ENCODE results near the gene BIVM.
A peak's percentile ranks its signal among the peaks of the same experiment; 100 is the strongest.
"Not testable (repeated sequence)": the region's sequence is repeated elsewhere in the genome, so short reads cannot be mapped to it uniquely, and the experiment has no call there.

The BIVM gene, protein sequence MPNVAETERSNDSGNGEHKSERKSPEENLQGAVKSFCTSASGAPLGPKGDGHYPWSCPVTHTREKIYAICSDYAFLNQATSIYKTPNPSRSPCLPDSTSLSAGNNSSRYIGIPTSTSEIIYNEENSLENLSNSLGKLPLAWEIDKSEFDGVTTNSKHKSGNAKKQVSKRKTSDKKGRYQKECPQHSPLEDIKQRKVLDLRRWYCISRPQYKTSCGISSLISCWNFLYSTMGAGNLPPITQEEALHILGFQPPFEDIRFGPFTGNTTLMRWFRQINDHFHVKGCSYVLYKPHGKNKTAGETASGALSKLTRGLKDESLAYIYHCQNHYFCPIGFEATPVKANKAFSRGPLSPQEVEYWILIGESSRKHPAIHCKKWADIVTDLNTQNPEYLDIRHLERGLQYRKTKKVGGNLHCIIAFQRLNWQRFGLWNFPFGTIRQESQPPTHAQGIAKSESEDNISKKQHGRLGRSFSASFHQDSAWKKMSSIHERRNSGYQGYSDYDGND

DNA sequence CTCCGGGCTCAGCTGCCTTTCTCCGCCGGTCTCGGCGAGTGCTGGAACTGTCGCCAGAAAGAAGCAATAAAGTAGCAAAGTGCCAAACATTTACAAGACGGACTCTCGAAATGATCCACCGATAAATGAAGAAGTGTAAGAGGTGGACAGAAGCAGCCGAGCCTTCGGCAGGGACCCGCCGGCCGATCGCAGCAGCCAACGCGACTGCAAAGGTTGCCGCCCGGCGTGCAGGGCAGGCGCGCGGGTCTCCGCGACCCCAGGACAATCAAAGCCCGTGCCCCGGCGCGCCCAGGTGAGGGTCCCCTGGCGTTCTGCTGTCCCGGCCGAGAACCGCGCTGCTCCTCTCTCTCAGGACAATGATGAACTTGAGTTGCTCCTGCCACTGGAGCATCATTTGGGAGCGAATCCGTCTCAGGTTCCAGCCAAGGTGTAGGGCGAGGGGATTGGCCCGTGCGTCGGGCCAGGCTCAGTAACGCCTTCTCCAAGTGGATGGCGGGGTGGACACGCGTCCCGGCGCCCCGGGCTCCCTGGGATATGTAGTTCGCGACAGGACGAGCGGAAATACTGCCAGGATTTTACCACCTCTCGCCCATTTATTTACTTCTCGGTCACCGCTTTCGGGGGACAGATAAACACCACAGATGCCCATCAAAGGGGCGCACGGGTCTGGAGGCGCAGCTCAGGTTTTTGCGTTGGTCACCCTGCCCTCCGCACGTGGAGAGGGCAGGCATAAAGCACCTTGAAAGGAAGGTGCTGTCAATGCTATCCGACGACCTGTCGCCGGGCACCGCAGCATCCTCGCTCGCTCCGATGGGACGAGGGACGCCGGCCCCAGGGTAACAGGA, at the start of gene BIVM, which contains the start of gene POGLUT2:
BIVM (plus strand) TSS at position 539 of the 845 bp plus-strand sequence. CDS start 8,149 bp downstream, outside the sequence.
POGLUT2 (minus strand) TSS at position 396 of the 845 bp plus-strand sequence; CDS start at position 90, 306 bp downstream.
- DNase-seq, result peak; percentile 46

DNA sequence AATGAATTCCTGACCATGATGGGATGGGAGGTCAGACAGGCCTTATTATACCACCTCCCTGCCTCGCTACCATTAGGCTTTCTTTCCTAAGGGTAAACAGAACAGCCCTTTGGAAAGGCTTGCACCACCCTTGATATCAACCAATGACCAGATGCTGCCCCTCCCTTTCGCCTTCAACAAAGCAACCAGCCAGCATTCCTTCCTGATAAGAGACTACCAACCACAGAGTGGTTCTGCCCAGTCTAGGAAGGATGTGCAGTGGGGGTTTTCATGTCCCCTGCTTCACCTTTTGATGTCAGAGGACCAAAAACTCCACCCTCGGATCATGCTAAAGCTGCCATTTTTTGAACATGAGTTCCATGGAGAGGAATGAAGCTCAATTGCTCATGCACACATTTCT, 47.0 kb upstream of the BIVM start:
- DNase-seq, result no peak

DNA sequence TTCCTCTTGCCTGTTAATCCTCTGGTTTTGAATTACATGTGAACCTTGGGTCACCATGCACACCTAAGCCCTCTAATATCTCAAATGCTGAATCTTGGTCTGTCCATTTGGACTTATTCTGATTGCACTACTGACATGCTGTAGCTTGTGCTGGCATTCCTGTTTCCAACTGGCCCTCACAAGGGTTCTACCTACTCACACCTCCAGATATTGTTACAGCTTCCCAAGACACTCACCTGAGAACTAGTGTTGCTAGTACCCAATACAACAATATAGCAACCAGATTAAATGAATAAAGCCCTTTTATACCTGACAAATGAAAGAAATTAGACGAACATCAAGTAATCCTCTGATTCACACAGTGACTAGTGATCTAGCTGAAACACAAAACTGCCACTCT, 41.9 kb upstream of the BIVM start:
- no peak for DNase-seq

DNA sequence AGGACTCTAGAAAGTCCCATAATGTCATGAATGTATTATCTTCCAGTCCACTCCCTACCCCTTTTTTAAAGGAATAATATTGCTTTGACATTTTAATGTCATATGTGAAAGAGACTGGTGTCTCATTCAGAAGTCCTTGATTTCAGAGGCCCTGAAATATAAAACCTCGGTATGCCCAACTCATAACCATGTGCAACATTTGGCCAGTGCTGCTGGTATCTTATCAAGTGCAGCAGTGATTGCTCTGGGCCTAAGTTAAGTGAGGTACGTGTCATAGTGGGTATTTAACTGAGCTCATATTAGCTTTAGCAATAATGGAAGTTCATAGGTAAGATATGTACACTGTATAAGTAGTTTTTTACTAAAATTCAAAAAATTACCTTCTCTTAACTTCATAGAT, 40.1 kb upstream of the BIVM start:
- no peak for DNase-seq

DNA sequence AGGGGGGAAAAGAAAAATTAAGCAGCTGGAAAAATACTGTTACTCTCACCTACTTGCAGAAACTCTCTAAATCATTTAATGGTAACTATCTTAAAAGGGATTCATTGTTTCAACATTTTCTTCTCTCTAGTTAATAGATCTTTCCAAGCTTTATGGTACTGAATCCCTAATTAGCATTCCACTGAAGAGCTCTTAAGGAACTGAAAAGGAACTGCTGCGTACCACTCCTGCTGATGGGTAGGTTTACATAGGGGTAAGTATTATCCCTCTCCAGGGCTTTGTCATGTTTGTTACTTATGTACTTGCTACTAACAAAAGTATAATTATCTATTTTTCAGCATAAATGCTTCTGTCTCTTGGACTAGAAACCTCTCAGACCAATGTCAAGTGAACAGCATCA, 37.8 kb upstream of the BIVM start:
- no peak for DNase-seq

DNA sequence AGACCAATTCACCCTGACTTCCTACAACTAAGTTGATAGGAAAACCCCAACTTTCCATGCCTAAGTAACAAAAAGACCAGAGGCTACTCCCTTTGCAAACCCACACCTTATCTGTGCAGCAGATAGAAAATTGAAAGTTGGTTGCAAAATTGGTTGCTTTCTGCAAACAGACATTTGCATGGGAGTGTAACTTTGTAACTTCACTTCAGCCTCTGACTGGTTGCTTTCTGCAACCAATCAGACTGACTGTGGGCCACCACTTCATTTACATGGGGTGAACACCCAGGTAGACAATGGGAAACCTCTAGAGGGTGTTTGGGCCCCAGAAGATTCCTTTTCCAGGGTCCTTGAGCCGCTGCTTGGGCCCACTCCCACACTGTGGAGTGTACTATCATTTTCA, 35.2 kb upstream of the BIVM start:
- no peak for DNase-seq

DNA sequence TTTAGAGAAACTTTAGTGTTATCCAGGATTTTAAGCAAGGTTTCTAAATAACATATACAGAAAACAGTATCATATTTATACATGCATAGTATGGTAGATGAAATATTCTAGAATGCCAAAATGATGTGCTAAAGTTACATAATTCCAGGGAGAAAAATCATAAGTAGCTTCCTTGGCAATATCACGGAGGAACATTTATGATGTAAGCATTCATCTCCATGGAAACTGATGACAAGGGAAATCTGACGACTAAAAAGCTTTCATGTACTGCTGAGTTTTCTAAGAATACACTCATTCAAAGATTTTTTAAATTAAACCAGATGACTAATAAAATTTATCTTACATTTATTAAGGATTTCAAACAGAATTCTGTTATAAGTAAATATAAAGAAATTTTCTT, 30.0 kb upstream of the BIVM start:
- no peak for DNase-seq

DNA sequence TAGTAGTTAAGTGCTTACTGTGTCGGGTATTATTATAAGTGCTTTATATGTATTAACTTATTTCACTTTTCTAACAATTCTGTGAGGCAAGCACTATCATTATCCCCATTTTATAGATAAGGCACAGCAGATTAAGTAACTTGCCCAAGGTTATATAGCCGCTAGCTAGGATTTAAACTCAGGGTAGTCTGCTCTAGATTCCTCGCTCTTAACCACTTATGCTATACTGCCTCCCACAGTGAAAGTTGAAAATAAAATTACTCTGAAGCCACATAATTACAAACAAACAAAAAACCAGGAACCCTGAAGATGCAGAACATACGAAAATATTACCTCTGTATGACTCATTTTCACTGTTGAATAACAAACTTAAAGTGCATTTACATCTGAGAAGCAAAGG, 29.2 kb upstream of the BIVM start:
- no peak for DNase-seq

DNA sequence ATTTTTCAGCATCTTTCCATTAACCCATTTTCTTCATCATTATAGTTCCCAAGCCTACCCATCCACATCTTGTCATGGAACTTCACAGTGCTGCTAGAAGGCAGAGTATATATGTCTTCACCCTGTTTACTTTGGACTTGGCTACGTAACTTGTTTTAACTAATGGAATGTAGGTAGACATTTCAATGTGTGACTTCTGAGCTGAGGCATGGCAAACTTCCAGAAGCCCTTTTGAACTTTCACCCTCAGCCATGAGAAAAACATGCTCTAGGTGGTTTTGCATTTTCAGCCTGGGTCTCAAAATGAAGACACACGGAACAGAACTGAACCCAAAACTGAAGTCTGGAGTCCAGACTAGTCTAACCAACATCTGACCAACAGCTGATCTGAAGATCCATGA, 28.5 kb upstream of the BIVM start:
- no peak for DNase-seq

DNA sequence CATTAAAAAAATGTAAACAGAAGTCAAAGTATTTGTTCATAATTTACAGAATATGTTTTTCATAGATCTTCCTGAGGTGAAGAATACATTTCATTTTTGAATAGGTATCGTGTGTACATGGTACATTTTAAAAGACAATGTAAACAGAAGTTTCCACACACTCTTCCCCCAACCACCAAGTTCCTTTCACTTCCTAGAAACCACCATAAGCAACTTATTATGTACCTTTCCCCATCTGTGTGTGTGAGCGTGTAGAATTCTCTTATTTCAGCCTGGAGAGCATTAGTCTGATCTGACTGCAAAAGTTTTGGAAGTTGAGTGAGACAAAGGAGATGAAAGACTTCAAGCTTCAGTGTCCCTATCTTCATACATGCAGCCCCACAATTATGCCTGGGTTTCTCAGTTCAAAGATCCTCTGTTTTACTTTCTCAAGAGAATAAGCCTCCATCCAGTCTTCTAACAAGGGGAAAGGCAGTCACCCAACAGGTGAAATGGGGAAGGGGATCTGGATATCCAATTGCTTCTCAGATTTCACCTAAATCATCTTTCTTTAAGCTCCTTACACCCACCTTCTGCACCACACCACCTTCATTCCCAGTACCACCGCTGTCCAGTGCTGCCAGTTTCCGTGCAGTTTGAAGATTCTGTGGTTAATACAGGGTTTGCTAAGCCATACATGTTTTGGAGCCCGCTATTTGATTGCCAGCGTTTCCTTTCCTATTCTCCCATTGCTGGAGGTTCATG, 27.4 kb upstream of the BIVM start:
- no peak for DNase-seq

DNA sequence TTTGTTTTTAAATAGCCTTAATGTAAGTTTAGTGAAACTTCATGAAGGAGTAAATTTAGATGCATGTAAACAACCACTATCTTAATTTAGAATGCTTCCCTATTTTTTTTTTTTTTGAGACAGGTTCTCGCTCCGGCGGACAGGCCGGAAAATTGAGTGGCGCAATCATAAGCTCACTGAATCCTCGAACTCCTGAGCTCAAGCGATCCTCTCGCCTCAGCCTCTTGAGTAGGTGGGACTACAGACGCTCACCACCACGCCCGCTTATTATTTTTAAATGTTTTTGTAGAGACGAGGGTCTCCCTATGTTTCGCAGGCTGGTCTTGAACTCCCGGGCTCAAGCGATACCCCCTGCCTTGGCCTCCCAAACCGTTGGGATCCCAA, 26.9 kb upstream of the BIVM start:
- DNase-seq, result no peak

DNA sequence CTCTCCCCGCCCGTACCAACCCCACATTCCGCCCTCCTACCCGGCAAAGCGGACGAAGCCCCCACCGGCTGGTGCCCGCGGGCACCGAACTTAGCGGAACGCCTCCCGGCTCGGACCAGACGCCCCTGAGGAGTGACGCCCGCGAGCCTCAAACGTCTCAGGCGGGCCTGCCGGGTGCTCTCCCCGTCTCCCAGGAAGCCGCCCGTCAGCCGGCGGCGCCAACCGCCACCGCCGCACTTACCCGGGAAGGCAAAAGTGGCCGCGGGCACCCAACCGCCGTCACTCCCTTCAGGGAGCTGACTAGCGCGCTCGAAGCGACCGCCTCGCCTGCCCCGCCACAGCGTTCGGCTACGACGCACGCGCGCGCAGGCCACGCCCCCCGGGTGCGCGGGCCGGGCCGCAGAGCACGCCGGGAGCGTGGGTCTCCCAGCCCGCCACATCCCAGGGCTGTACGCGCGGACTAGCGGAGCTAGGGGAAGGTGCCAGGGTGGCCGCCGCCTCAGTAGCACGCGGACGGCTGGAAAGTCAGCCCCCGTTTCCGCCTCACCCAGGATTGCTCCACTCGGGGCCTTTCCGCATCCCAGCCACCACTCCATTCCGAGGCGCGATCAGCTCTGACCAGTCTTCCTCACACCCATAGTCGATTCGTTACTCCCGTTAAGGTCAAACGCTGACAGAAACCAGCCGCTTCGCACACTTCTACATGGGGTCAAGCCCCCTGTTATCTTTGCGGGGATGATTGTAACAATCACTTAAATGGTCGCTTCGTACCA, 25.3 kb upstream of the BIVM start, which contains the start of gene TEX30:
TEX30 (minus strand) TSS at position 346 of the 773 bp plus-strand sequence. CDS start 3,760 bp downstream, outside the sequence.
- peak; percentile 35 for DNase-seq

DNA sequence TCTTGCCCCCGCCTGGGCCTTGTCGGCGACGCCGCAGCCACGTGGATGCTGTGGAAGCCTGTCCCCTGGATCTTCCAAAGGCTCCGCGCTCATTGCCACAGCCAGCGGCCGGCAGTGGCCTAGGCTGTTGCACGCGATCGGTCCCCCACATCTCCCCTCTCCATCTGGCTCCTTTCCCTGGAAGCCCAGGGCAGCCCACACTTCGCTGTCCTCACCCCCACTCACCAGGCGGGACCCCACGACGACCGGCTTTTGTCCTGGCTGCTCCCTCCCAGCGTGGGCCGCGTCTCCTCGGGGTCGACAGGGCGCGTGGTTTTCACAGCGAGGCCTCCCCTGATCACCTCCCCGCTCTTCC, 24.7 kb upstream of the BIVM start:
- no peak for DNase-seq

DNA sequence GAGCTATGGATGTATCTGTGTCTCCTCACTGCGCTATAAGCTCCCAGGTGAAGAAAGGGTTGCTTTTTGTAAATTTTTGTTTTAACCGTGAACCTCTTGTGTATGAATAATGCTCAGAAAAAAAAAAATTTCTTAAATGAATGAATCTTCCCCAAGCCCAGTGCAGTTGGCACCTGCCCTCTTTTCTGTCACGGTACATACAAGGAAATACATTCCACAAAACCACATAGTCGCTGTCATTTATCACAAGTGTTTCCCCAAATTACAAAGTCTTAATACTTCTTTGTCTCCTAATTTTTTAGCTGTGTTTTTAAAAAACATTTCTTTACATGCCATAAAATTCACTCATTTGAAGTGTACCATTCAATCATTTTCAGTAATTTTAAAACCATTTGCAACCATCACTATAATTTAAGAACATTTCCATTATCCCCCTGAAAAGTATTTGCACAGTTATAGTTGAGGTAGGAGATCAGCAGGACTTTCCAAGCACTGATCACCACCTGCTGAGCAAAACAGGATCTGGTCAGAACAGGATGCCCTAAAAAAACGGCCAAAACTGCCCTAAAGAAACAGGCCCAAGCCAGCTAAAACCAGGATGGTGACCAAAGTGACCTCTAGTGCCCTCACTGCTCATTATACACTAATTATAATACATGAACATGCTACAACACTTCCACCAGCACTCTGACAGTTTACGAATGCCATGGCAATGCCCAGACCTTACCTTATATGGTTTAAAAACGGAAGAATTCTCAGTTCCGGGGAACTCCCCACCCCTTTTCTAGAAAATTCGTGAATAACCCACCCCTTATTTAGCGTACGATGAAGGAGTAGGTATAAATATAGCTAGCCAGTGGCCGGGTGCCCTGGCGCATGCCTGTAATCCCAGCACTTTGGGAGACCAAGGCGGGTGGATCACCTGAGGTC, 24.1 kb upstream of the BIVM start:
- no peak for DNase-seq

DNA sequence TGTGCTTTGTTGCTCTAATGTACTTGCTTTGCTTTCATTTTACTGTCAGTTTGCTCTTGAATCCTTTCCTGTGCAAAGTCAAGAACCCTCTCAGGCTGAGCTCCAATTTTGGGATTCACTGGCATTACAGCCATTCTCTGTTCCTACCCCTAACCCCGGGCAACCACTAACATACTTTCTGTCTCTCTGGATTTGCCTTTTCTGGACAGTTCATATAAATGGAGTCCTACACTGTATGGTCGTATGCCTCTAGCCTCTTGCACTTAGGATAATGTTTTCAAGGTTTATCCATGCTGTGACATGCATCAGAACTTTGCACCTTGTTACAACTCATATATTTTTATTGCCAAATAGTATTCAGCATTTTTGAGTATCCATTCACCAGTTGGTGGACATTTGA, 22.6 kb upstream of the BIVM start:
- no peak for DNase-seq

DNA sequence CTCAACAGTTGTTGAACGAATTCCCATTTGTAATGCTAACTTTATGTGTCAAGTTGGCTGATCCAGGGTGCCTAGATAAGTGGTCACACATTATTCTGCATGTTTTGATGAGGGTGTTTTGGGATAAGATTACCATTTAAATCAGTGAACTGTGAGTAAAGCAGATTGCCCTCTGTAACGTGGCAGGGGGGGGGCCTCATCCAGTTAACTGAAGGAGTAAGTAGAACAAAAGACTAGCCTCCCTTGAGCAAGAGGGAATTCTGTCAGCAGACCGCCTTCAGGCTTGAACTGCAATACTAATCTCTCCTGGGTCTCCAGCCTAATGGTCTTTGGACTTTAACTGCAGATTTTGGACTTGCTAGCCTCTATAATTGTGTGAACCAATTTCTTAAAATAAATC, 21.2 kb upstream of the BIVM start:
- DNase-seq, result no peak

DNA sequence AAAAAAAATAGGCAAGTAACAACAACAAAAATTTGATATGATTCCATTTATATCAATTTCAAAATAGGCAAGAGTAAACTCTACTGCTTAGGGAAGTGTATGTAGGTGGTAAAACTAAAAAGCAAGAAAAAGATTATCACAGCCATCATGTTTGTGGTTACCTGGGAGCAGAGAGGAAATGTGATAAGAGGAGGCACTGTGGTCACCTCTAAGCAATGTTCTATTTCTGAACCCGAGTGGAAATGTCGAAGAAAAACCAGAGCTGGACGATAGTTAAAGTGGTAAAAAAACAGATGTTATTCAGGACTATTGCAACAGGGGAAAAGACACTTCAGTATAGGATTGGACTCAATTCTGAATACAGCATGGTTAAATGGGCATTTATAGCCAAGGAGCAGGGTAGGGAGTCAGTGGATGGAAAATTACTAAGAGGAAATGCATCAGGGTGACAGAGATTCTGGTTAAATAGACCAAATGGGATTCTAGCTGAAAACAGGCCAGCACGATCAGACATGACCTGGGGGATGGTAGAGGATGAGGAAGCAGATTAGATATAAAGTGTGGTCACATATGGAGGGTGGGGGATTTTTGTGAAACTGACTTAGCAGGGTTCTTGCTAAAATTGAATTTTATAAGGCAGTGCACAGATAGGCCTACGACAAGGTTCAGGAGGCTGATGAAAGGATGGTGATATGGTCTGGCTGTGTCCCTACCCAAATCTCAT, 19.3 kb upstream of the BIVM start:
- no peak for DNase-seq

DNA sequence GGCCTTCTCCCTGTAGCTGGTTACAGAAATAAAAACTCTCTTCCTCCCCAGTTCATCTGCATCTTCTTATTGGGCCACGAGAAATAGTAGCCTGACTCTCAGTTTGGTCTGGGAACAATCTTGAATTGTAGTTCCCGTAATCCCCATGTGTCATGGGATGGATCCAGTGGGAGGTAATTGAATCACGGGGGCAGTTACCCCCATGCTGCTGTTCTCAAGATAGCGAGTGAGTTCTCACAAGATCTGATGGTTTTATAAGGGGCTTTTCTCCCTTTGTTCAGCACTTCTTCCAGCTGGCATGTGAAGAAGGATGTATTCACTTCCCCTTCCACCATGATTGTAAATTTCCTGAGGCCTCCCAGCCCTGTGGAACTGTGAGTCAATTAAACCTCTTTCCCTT, 18.3 kb upstream of the BIVM start:
- DNase-seq, result not testable (repeated sequence)

DNA sequence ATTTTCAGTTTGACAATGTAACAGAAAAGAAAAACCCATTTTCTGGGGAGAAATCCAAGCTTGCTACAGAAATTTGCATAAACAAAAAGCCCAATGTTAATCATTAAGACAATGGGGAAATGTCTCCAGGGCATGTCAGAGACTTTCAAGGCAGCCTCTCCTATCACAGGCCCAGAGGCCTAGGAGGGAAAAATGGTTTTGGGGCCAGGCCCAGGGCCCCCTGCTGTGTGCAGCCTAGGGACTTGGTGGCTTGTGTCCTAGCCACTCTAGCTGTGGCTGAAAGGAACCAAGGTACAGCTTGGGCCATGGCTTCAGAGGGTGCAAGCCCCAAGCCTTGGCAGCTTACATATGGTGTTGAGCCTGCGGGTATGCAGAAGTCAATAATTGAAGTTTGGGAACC, 17.3 kb upstream of the BIVM start:
- no peak for DNase-seq

DNA sequence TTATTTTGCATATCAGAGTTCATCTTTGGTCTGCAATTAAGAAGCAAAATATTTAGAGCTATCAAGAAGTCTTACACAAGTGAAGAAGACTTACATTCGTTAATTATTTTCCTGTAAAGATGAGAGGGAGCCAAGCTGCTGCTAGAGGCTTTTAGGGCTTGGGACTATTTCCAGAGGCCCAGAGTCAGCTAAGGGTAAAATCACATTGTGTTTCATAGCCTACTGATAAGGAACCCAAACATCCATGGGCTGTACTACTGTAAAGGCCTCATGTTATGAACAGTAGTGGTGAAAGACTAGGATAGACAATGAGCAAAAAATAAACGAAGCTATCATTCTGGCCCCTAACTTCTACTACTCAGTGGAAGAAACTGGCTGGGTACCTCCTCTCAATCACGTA, 14.4 kb upstream of the BIVM start:
- DNase-seq, result no peak

Data from NCI-H510A treated with DMSO at 0.1 percent for 48 hours (cell line).